NCI-H774 (cell line): Measurements from ENCODE around the gene KDM5A.

Experiments
- DNase-seq: peaks from one replicate; lab custom pipeline; 2025; lab: John Stamatoyannopoulos, UW

The KDM5A gene

GRCh38 chr12:272942-273341 is 116.2 kb downstream of the KDM5A start:
- DNase-seq = no peak

DNA sequence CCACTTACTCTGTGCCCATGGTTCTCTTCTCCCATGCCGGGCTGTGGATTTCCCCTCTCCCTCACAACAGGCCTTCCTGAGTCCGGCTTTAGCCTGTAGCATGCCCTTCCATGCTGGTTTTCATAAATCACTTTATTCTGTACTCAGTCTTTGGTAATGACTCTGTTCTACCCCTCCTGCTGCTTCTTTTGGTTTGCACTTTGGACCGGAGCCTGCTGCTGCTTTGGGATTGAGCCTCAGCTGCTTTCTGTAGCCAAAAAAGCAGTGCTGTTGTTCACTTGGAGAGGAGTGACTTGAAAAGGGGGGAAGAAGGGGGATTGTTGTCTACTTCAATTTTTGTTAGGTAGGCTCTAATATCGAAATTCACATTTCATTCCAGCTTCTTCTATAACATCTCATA is 118.0 kb downstream of the KDM5A start:
- DNase-seq = no peak

DNA sequence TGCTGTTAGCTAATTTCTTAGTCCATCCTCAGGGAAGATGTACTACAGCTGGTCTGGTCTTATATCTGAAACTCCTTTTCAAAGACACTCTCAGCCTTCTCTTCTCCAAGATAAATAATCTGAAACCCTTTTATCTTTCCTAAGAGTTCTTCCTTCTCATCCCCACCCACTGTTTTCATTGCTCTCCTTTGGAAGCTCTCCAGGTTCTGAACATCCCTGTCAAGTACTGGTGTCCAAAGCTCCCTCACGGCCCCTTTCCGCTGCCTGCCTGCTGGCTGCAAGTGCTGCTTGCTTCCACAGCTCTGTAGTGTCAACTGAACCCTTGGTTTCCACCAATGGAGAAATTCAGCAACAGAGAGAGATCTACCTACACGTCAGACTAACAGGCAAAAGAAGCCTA is 119.9 kb downstream of the KDM5A start:
- no peak for DNase-seq

DNA sequence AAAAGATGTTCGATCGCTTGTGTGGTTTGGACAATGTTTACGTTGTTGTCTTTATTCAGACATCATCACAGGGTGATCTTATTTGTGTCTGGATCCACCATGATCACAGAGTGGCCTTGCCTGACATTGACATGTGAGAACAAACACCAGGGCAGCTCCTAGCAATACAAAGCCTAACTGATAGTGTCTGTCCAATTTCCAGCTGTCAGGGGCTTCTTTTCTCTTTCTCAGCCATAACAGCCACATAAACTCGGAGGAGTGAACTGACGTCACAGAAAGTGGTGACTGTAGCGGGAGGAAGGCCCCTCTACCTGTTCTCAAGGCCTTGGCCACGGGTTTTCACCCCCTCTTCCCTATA is 120.7 kb downstream of the KDM5A start:
- no peak for DNase-seq

GRCh38 chr12:267581-268482 is 121.3 kb downstream of the KDM5A start:
- DNase-seq = no peak

GRCh38 chr12:265096-265495 is 124.0 kb downstream of the KDM5A start:
- no peak for DNase-seq

DNA sequence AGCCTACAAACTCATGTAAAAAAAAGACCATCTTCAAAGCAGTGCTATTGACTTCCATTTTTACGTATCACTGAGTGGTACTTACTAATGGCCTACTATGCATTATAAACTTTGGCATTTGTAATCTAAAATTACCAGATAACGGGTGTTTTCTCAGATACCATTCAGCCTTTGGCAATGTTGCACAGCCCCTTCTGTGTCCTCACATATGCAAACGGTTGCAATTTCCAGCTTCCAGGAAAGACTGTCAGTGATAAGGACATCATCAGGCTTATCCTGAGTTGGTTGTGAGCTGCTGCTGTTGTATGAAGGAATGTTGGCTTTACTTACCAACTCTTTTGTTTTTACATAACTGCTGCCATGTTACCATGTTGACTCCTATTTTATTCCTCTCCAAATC is 124.9 kb downstream of the KDM5A start:
- no peak for DNase-seq

GRCh38 chr12:263574-263973 is 125.5 kb downstream of the KDM5A start:
- no peak for DNase-seq

DNA sequence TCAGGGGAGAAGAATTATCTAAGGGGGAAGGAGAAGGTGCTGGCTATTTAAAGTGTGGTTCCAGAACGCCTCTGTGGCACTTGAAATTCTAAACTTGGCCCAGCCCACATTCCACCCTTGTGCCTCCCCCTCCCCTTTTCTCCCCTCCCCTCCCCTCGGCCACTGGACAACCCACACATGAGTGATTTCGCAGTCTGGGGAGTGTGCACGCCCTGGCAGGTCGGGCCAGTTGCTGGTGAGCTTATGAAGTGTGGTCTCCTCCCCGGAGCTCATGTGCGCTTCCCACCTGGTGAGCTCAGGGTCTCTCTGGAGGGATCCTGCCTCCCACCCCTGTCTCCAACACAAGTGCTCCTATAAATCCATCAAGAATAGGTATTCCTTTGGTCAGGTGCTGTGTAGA is 126.3 kb downstream of the KDM5A start, which contains the start of gene SLC6A13:
Gene SLC6A13 (minus strand): TSS at position 20 of the 400 bp plus-strand sequence. CDS start 2,784 bp downstream, outside the sequence.
- DNase-seq = no peak

DNA sequence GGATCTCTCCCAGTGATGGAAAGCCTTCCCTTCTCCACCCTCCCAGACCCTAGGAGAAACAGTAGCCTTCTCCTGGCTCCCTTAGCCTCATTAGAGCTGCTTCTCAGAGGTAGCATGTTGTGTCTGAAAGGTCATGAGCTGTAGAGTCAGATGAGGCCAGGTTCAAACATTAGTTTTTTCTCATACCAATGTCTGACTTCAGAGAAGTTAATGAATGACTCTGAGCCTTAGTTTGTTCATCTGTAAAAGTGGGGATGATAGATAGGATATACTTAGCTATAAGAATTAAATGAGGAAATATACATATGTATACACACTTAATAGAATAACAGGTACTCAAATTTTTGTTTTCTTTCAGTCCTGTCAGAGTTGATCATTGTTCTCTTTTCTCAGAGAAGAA is 127.0 kb downstream of the KDM5A start:
- no peak for DNase-seq

DNA sequence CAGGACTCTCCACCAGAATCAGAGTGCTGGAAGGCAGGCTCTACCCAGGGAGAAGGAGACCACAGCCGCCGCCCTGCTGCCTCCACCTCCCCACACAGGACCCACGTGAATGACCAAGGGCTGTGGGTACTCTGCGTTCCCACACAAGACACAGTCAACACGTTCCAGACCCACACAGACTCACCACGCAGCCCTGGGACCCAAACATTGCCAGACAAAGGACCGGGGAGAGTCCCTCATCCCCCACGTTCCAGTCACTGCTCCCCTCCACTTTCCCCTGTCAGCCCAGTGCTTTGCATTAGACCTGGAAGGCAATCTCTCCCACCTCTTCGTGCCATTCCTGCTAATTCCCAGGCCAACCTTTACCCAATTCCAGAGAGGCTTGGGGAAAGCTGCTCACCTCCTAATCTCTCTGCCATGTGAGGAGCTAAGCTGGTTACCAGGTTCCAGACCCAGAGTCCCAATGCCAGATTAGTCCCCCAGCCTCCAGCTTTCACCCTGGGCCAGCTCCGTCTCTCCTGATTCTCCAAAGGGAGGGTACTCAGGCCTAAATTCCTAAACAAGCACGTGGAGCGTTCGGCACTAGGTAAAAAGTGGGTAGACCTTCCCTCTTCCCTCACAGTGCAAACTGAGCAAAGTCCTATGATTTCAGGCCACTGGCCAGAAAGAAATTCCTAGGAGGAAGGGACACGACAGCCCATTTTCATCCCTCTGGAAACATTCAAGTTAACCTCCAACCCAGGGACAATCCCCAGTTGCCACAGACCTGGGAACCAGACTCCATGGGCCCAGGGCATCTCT is 131.4 kb downstream of the KDM5A start:
- DNase-seq = no peak

DNA sequence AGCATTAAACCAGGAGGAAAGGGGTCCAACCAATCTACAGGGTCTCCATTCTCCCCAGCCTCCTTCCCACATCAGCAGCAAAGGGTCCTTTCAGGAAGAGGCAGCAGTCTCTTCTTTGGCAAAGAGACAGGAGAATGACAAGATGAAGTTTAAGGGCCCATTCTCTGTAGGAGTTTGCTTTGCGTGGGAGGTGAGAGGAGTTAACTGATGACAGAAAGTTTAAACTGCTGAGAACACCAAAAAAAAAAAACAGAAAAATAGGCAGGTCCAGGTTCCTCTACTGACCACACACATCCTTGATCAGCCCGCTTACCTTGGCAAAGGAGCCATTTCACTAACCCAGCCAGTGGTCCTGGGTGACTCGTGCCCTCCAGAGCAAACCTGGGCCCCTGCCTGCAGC is 132.2 kb downstream of the KDM5A start:
- DNase-seq = no peak

GRCh38 chr12:256225-256624 is 132.9 kb downstream of the KDM5A start:
- no peak for DNase-seq

DNA sequence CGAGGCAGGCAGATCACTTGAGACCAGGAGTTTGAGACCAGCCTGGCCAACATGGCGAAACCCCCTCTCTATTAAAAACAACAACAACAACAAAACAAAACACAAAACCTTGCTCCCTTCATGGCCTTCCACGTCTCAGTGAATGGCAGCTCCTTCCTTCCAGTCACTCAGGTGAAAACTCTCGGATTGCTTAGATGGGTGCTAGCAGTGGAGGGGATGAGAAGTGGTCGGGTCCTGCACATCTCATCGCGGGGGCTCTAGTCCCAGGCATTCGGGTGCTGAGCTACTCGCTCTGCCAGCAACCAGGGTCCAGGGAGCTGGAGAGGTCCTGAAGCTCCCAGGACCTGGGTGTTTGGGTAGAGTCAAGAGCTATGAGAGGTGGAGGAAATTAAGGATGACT is 134.2 kb downstream of the KDM5A start:
- no peak for DNase-seq

DNA sequence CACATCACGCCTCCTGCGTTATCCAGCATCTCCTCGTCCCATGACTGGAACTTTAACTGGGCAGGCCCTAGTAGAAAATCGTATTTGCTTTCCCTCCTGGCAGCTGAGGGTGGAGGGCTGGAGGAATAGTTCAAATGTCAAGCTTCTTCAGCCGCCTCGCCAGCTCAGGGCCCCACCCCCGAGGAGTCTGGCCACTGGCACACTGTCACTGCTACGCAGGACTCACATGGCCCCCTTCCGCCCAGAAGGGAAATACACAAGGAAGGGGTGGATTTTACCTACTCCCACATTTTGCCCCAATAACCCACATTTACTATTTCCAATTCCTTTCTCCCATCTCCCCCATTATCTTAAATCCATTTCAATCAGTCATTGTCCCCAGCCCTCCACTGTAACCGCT is 135.1 kb downstream of the KDM5A start:
- no peak for DNase-seq

DNA sequence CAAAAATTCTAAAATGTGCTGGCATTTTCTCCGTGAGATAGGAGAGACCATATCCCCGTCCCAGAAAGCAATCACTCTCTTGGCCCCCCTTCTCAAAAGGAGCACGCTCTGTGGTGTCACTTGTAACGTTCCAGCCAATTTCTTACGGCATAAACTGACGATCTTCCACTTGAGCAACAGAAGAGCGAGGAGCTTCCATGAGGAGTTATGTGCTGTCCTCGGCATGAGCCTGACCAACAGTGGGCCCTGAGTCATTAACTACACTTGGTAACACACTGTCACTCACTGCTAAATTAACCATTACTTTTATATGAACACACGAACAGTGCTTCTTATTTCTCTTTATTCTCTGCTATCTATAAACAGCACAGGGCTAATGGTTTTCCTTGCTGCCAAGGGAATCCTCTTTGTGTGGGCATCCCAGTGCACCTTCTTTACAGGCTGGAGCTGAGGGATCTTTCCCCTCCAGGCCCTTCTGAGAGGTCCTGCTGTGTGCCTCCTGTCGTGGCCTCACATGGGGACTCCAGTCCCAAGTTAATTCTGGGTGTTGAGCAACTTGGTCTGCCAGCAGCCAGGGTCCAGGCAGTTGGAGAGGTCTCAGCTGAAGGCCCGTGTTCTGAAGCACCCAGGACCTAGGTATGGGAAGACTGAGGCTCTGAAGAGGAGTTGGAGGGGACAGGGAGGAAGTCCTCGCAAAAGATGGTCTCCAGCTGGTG is 135.8 kb downstream of the KDM5A start:
- no peak for DNase-seq

GRCh38 chr12:252636-253035 is 136.5 kb downstream of the KDM5A start:
- no peak for DNase-seq

GRCh38 chr12:247271-247670 is 141.8 kb downstream of the KDM5A start:
- no peak for DNase-seq

- DNase-seq = no peak
Measured at GRCh38 chr12:243381-243780, 145.7 kb downstream of the KDM5A start.

DNA sequence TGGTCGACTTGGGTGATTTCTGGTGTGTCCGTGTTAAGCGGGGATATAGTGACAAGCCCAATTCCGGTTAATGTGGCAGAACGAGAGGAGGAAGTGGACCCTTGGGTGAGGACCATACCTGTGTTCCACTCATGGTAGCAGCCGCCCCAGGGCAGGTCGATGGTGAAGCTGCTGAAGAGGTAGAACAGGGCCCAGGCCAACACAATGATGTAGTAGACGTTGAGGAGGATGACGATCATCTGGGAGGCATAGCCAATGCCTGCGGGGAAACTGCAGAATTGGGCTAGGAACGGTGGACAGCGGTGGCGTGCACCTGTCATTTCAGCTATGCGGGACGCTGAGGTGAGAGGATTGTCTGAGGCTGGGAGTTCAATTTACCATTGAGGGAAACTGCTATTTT is 146.6 kb downstream of the KDM5A start:
- no peak for DNase-seq

DNA sequence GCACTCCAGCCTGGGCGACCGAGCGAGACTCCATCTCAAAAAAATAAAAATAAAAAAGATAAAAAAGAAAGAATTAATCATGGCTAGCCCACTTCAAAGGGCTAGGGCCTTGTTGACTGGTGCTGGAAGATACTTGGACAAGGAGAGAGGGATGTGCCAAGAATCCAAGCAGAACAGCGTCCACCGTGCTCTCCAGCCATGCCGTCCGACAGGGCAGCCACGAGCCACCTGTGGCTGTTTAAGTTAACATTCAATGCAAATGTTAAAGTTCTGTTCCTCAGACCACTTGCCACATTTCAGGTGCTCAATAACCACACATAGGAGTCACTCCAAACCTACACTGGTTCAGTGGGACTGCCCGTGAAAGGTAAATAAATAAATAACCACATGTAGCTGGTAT is 147.9 kb downstream of the KDM5A start:
- no peak for DNase-seq

DNA sequence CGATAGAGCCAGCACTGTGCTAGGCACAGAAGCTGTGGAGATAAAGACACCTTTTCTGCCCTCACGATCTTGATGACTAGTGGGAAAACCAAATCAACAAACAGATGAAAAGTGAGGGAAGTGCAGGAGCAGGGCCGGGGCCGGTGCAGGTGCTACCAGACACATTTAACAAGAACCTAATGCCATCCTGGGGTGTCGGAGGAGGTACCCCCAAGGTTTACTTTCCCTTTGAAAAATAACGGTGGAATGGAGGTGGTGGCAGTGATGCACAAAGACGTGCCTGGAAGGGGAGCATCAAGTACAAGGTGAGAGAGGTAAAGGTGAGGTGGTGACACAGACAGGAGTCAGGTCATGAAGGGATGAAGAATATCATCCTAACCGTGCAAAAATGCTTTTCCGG is 148.6 kb downstream of the KDM5A start:
- no peak for DNase-seq
